HepG2 (cell line): ENCODE measurements around the gene CTSA. TPM values are rescaled to one million over a fixed set of nuclear protein-coding genes. Genes with fewer than 3 reads are reported as not detected.

Experiments
- EED ChIP-seq: sonication (generic); formaldehyde crosslinking; IDR thresholded peaks from 2 replicates; pipeline ENCODE4 v1.5.0; 2020; ENCODE audit warnings: mild to moderate bottlenecking, missing genetic modification reagents
- JUNB ChIP-seq: sonication (generic); formaldehyde crosslinking; IDR thresholded peaks from 2 replicates; pipeline ENCODE4 v1.8.0; 2022; ENCODE audit warnings: missing genetic modification reagents, mild to moderate bottlenecking, borderline replicate concordance
- MZF1 ChIP-seq: sonication (generic); formaldehyde crosslinking; IDR thresholded peaks from 2 replicates; pipeline ENCODE4 v1.8.1; 2023; ENCODE audit warnings: mild to moderate bottlenecking, missing genetic modification reagents, borderline replicate concordance
- RAD21 ChIP-seq: fragments of 450-650 bp; formaldehyde crosslinking; IDR thresholded peaks from 2 replicates; pipeline ENCODE4 v1.5.0; 2020; ENCODE audit warnings: mild to moderate bottlenecking
- TCF7 ChIP-seq: sonication (generic); IDR thresholded peaks from 2 replicates; pipeline ENCODE4 v1.6.1; 2016; ENCODE audit warnings: antibody characterized with exemption, low read depth
- ZC3H13 ChIP-seq: sonication (generic); formaldehyde crosslinking; IDR thresholded peaks from 2 replicates; pipeline ENCODE4 v1.8.1; 2023; ENCODE audit warnings: mild to moderate bottlenecking, missing genetic modification reagents, moderate library complexity
- ZNF362 ChIP-seq: sonication (generic); formaldehyde crosslinking; IDR thresholded peaks from 2 replicates; pipeline ENCODE4 v1.4.0; 2020; ENCODE audit warnings: missing genetic modification reagents, mild to moderate bottlenecking, borderline replicate concordance
- ZNF530 ChIP-seq: sonication (generic); formaldehyde crosslinking; IDR thresholded peaks from 2 replicates; pipeline ENCODE4 v1.5.0; 2020; ENCODE audit warnings: low read depth, mild to moderate bottlenecking, missing genetic modification reagents
- ZNF570 ChIP-seq: sonication (generic); formaldehyde crosslinking; IDR thresholded peaks from 2 replicates; pipeline ENCODE4 v1.4.0; 2020; ENCODE audit warnings: mild to moderate bottlenecking, missing genetic modification reagents, borderline replicate concordance
- ZNF646 ChIP-seq: sonication (generic); formaldehyde crosslinking; IDR thresholded peaks from 2 replicates; pipeline ENCODE4 v1.9.0; 2021; ENCODE audit warnings: mild to moderate bottlenecking, missing genetic modification reagents
- polyA plus RNA-seq, 8 experiments: library from polyadenylated mRNA; depleted of rRNA in 3 of 8; stranded (reverse) in 7 of 8; unstranded in 1 of 8; fragments of >200 nt; fragmentation: Illumina TruSeq in 4 of 8; extraction: Trizol in 4 of 8; gene quantifications; 2 replicates each; pipeline versions ENCODE4 v1.2.1 to v1.2.3, GENCODE V29; 2011 to 2016; ENCODE audit warnings: low read depth in 4 of 8, missing spikeins in 1 of 8, mixed read lengths in 1 of 8; ENCODE audit not compliant: insufficient read depth in 1 of 8
- total RNA-seq, 5 experiments: library from RNA; depleted of rRNA; stranded (reverse); fragments of >200 nt; fragmentation: Illumina TruSeq; extraction: Trizol; gene quantifications; 2 replicates each; pipeline ENCODE4 v1.2.3, GENCODE V29; 2016; ENCODE audit warnings: low read depth in 1 of 5
- TF ChIP-seq, protein P1 (sequence below): sonication (generic); formaldehyde crosslinking; IDR thresholded peaks from 2 replicates; pipeline ENCODE4 v1.4.0; 2020; ENCODE audit warnings: missing genetic modification reagents, mild to moderate bottlenecking, borderline replicate concordance
- TF ChIP-seq, protein P2 (sequence below): sonication (generic); formaldehyde crosslinking; IDR thresholded peaks from 2 replicates; pipeline ENCODE4 v1.5.0; 2020; ENCODE audit warnings: mild to moderate bottlenecking, missing genetic modification reagents, borderline replicate concordance

CTSA gene
- total and polyA plus RNA-seq, 2 of the 13 experiments (the other 11 are each of a cell fraction or from before 2014, with no cell fraction given): 202 to 231 TPM

DNA sequence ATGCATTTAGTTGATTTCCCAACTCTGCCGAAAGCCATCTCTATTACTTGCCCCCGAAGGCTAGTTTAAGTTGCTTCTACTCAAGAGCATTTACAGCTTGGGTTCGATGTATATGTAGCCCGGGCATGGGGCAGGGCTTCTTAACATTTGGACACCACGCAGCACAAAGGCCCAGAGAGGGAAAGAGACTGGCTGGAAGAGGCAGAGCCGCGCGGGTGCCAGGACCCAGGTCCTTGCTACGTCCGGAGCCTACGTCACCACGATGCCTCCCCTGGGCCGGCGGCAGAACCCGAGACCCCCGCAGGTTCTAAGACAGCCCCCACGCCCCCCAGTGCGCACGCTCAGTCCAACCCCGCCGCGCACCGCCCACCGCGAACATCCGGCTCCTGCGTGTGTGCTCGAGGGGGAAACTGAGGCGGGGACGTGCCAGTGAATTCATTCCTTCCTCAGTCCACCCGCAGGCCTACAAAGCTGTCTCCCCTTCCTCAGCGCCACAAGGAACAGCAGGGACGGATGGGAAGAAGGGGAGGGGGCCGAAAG, 43.0 kb downstream of the CTSA start (continued):
- TF ChIP-seq, protein P1, sequence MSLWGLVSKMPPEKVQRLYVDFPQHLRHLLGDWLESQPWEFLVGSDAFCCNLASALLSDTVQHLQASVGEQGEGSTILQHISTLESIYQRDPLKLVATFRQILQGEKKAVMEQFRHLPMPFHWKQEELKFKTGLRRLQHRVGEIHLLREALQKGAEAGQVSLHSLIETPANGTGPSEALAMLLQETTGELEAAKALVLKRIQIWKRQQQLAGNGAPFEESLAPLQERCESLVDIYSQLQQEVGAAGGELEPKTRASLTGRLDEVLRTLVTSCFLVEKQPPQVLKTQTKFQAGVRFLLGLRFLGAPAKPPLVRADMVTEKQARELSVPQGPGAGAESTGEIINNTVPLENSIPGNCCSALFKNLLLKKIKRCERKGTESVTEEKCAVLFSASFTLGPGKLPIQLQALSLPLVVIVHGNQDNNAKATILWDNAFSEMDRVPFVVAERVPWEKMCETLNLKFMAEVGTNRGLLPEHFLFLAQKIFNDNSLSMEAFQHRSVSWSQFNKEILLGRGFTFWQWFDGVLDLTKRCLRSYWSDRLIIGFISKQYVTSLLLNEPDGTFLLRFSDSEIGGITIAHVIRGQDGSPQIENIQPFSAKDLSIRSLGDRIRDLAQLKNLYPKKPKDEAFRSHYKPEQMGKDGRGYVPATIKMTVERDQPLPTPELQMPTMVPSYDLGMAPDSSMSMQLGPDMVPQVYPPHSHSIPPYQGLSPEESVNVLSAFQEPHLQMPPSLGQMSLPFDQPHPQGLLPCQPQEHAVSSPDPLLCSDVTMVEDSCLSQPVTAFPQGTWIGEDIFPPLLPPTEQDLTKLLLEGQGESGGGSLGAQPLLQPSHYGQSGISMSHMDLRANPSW (CRISPR knock-in tag): no peak; the same call in 1 of the 2 replicates
- TF ChIP-seq JUNB (CRISPR knock-in tag) (peak; percentile 64; the same call in 1 of the 2 replicates), RAD21 (CRISPR knock-in tag) (no peak), ZNF362 (CRISPR knock-in tag) (0 out of 2 replicates have a peak, but pooled peaks have one; percentile 9), ZNF646 (no peak), ZNF570 (peak; percentile 81; the same call in 1 of the 2 replicates), ZC3H13 (CRISPR knock-in tag) (peak; percentile 99), TCF7 (no peak), ZNF530 (CRISPR knock-in tag) (0 out of 2 replicates have a peak, but pooled peaks have one; percentile 42), EED (peak; percentile 12; the same call in 1 of the 2 replicates), MZF1 (CRISPR knock-in tag) (peak; percentile 18; the same call in 1 of the 2 replicates)
- TF ChIP-seq, protein P2, sequence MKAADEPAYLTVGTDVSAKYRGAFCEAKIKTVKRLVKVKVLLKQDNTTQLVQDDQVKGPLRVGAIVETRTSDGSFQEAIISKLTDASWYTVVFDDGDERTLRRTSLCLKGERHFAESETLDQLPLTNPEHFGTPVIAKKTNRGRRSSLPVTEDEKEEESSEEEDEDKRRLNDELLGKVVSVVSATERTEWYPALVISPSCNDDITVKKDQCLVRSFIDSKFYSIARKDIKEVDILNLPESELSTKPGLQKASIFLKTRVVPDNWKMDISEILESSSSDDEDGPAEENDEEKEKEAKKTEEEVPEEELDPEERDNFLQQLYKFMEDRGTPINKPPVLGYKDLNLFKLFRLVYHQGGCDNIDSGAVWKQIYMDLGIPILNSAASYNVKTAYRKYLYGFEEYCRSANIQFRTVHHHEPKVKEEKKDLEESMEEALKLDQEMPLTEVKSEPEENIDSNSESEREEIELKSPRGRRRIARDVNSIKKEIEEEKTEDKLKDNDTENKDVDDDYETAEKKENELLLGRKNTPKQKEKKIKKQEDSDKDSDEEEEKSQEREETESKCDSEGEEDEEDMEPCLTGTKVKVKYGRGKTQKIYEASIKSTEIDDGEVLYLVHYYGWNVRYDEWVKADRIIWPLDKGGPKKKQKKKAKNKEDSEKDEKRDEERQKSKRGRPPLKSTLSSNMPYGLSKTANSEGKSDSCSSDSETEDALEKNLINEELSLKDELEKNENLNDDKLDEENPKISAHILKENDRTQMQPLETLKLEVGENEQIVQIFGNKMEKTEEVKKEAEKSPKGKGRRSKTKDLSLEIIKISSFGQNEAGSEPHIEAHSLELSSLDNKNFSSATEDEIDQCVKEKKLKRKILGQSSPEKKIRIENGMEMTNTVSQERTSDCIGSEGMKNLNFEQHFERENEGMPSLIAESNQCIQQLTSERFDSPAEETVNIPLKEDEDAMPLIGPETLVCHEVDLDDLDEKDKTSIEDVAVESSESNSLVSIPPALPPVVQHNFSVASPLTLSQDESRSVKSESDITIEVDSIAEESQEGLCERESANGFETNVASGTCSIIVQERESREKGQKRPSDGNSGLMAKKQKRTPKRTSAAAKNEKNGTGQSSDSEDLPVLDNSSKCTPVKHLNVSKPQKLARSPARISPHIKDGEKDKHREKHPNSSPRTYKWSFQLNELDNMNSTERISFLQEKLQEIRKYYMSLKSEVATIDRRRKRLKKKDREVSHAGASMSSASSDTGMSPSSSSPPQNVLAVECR (CRISPR knock-in tag): peak; percentile 74; the same call in 1 of the 2 replicates
